HL-60 (cell line): ENCODE results near the gene FBLN5.

Experiments
- DNase-seq, 2 experiments: peaks; one replicate each; pipeline ENCODE4 v3.0.0-alpha.2; 2010 to 2020; ENCODE audit warnings: low read depth in 1 of 2, low spot score in 1 of 2
- H3K27ac ChIP-seq: fragments of 250-450 bp; sonication (Bioruptor Pico); replicated peaks from 2 replicates; pipeline ENCODE4 v1.5.1; 2020; ENCODE audit warnings: mild to moderate bottlenecking, moderate library complexity
- H3K27me3 ChIP-seq: fragments of 250-450 bp; sonication (Bioruptor Pico); 2 replicates; pipeline ENCODE4 v1.5.1; 2021; ENCODE audit warnings: mild to moderate bottlenecking, moderate library complexity; ENCODE audit not compliant: insufficient read depth, poor library complexity, severe bottlenecking
- H3K4me3 ChIP-seq: replicated peaks from 2 replicates; pipeline ENCODE4 v1.5.1; 2011; ENCODE audit warnings: mild to moderate bottlenecking, control low read depth, low read length; ENCODE audit not compliant: insufficient read depth
- CTCF ChIP-seq: IDR thresholded peaks from one replicate; pipeline ENCODE4 v1.5.1; 2011; ENCODE audit warnings: low read length, control low read depth, inconsistent platforms; ENCODE audit not compliant: insufficient read depth
- GABPA ChIP-seq: IDR thresholded peaks from 2 replicates; pipeline ENCODE4 v1.6.1; 2012; ENCODE audit warnings: low read depth
- POLR2AphosphoS5 ChIP-seq: IDR thresholded peaks from 2 replicates; pipeline ENCODE4 v1.6.1; 2012; ENCODE audit warnings: low read depth
- REST ChIP-seq: IDR thresholded peaks from 2 replicates; pipeline ENCODE4 v1.6.1; 2012; ENCODE audit warnings: low read depth; ENCODE audit not compliant: insufficient replicate concordance
- SPI1 ChIP-seq: IDR thresholded peaks from 2 replicates; pipeline ENCODE4 v1.6.1; 2012; ENCODE audit warnings: low read depth, mild to moderate bottlenecking, borderline replicate concordance

Gene FBLN5

GRCh38 chr14:91911474-91912032 is 35.9 kb downstream of the FBLN5 start:
- H3K4me3 ChIP-seq: no peak overlapping the region
- 0 out of 2 replicates have a peak, but pooled peaks have one; percentile 15 for TF ChIP-seq SPI1
- TF ChIP-seq CTCF: peak; percentile 13
- no peak for TF ChIP-seq GABPA
- no peak for TF ChIP-seq REST
- H3K27ac ChIP-seq: no peak overlapping the region
- peaks cover 3% of the 10 kb centered on the region for H3K27me3 ChIP-seq
- peak; percentile 10 to 43 for DNase-seq

GRCh38 chr14:91910196-91910595 is 37.3 kb downstream of the FBLN5 start:
- Histone ChIP-seq H3K27me3 (peaks cover 3% of the 10 kb centered on the region), H3K4me3 (no peak overlapping the region), H3K27ac (no peak overlapping the region)
- DNase-seq: no peak
- no peak for TF ChIP-seq REST
- TF ChIP-seq POLR2AphosphoS5: no peak
- no peak for TF ChIP-seq CTCF
- no peak for TF ChIP-seq GABPA
- TF ChIP-seq SPI1: no peak

- Histone ChIP-seq H3K4me3 (no peak overlapping the region), H3K27me3 (peaks cover 2% of the 10 kb centered on the region), H3K27ac (no peak overlapping the region)
- DNase-seq: no peak
- TF ChIP-seq SPI1: no peak
- no peak for TF ChIP-seq REST
- TF ChIP-seq CTCF: no peak
- TF ChIP-seq GABPA: no peak
- TF ChIP-seq POLR2AphosphoS5: no peak
Observed at GRCh38 chr14:91906374-91906773, 41.1 kb downstream of the FBLN5 start.
